Stimulated activated CD8-positive, alpha-beta memory T cell treated with anti-CD3 and anti-CD28 coated beads, Interleukin-15, amount 100 ng/mL, for 4 hours (primary cell): ENCODE results near the gene TESMIN.

Experiments
- DNase-seq, 2 donors: peaks; one replicate each; pipeline ENCODE4 v3.0.0-alpha.2; 2020; ENCODE audit warnings: low read depth in 2 of 2

Gene TESMIN

DNA sequence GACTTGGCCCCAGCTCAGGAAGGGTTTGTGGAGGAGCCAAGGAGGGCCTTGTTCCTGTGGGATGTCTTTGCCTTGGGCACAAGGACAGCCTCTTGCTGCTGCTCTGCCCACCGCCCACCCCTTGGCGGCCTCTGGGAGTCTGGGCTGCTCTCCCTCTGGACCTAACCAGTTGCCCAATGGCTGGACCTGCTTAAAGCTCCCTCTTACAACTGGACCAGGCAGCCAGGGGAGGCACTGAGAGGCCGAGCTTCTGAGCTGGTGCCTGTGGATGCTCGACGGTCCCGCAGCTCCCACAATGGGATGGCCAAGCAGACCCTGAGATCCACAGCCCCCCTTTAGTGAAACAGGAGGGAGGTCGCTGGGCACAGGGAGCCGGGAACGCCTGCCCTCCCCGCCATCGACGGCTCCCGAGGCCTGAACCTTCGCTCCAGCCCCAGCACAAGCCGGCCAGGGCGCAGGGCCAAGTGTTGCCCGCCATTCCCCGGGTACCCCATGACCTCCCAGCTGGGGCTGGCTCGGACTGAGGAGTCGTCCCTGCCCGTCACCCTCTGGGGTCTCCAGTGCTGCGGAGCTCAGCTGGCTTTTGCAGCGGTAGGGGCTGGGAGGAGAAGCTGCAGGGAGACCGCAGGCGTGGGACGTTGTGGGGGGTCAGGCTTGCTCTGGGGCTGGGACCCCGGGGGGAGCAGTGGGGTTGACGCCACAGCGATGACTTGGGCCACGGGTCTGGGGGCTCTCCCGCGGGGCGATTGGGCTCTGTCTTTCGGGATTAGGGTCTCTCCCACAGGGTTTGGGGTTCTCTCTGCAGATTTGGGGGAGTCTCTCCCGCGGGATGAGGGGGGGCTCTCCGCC, 67.6 kb downstream of the TESMIN start:
- DNase-seq = no peak

DNA sequence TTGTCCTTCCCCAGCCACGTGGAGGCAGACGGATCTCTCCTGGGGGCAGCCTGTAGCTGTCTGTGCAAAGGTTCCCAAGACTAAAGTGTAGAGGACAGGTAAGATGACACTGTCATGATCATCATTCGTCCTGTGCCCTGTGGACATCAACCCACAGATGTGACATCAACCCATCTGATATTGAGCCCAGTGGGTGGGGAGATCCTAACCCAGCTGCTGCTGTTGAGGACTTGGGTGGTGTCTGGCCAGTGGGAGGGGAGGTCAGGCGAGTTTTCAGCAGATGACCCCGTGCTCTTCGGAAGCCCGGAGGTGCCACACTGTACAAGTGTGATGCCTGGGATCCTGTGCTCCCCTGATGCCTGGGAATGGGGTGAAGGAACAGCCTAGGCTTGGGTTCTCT, 68.2 kb downstream of the TESMIN start:
- DNase-seq = no peak

GRCh38 chr11:68682531-68682961, 68.8 kb downstream of the TESMIN start:
- no peak for DNase-seq

- no peak for DNase-seq
Observed at GRCh38 chr11:68680541-68681231, 70.6 kb downstream of the TESMIN start.

DNA sequence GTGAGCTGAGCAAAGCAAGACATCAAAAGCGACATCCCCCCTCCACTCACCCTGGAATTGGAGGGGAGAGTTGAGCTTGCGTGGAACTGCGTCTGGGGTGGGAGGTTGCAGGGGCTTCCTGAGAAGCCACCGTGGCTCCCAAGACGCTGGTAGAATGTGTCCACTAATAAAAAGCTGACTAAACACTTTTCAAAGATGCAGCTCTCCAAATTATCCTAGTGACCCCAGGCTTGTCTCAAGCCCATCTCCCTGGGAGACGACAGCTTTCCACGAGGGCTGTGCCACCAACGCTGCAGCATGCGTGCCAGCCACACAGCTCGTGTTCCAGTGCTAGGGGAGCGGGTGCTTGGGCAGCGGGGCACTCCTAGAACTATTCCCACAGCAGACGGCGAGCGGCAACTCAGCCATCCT, 73.3 kb downstream of the TESMIN start:
- no peak for DNase-seq

- no peak for DNase-seq
Observed at GRCh38 chr11:68677432-68677831, 73.9 kb downstream of the TESMIN start.

GRCh38 chr11:68674461-68674860, 76.9 kb downstream of the TESMIN start:
- no peak for DNase-seq

- DNase-seq = no peak
Observed at GRCh38 chr11:68673991-68674390, 77.3 kb downstream of the TESMIN start.

GRCh38 chr11:68673306-68673945, 77.9 kb downstream of the TESMIN start:
- no peak for DNase-seq

DNA sequence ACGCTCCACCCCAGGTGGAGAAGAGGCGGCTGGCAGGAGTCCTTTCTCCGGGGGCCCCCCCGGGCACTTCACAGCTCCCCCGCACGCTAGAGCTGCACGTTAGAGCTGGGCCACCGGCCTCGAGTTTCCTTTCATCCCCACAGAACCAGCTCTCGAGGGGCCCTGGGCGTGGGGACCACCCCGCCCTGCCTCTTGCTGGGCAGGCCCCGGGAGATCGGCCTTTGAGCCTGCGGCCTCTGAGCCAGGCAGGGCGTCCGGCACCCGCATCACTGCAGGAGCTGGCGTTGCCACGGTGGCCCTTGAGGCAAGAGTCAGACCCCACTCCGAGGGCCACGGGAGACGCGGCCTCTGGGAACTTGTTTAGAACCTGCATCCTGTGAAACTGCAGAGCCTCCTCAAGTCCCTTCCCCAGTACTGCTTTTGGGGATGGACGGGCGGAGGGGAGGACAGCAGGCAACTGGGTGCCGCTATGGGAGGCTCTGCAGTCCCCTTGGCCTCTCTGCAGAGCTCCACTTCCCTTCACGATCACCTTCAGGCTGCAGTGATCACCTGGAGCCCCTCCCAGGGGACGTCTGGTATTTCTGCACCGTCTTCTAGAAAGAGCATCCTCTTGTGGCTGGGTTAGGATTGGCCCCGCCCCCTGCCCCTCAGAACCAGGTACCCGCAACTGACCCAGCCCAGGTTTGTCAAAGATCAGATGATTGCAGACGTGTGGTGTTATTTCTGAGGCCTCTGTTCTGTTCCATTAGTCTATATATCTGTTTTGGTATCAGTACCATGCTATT, 80.9 kb downstream of the TESMIN start:
- no peak for DNase-seq

DNA sequence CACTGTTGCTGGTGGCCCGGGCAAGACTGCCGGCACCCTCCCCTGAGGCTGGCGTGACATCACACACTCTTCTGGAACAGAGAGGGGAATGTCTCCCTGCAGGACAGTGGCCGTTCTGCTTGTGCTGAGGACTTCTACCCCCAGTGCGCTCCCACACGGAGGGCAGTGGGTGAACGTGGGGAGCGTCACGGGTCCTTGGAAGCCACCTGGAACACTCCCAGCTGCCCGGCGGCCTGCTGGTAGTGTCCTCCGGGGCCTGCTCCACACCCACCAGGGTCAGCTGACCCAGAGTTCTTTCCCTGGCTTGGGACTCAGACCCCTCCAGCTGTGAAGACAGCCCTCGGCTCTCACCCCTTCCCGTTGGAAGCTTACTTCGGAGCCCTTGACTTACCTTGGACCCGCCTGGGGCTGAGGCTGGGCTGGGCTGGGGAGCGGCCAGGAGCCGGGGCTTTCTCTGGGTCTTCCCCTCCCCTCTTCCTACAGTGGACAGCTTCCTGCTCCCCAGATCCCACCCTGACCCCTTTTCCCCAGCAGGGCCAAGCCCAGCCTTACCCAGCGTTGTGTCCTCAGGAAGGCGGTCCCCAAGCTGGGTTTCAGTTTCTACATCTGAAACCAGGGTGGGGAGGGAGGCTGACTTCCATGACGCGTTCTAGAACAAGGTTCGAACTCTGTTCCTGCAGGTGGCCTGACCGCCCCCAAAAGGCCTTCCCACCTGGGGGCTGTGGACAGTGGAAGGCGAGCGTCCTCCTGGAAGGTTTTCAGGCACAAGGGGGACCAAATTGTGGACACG, 81.8 kb downstream of the TESMIN start:
- DNase-seq = no peak

DNA sequence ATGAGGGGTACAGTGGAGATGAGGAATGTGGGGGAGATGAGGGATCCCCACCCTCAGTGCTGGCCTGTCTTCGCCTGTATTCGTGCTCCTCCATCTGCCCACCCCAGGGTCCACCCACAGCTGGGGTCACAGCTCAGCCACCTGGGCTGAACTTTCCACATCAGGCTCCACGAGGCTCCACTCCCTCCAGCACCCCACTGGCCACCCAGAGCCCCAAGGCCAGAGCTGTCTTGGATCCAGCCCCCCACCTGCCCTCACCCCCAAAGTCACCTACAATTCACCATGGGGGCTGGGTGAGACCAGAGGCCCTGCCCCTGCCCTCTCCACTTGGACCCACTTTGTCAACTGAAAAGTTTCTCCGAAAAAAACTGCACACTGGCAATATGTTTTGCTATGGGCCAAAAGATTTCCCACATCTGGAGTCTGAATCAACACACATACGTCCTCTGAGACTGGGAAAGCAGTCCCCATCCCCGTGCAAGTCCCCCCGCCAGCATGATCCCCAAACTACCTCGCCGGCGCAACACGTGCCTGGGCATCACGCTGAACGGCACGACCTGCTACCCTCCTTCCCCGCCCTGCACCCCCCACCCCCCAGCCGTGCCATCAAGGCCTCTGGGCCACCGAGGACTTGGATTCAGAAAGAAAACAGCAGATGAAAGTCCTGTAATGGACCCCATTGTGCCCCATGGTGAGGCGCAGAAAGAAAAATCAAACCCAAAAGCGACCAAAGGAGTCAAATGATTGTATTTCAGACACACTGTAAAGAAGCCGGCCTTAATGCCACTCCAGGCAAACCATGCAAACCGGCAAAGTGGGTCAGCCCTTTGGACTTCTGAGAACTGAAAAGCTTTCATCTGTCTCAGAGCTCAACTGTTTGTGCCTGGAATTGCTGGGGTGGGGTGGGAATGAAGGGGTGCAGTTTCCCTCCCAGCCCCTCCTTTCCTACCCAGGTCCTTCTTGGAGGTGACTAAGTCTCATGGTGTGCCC, 83.5 kb downstream of the TESMIN start:
- DNase-seq = no peak

GRCh38 chr11:68666849-68667248, 84.5 kb downstream of the TESMIN start:
- no peak for DNase-seq

GRCh38 chr11:68665436-68665835, 85.9 kb downstream of the TESMIN start:
- DNase-seq = no peak

DNA sequence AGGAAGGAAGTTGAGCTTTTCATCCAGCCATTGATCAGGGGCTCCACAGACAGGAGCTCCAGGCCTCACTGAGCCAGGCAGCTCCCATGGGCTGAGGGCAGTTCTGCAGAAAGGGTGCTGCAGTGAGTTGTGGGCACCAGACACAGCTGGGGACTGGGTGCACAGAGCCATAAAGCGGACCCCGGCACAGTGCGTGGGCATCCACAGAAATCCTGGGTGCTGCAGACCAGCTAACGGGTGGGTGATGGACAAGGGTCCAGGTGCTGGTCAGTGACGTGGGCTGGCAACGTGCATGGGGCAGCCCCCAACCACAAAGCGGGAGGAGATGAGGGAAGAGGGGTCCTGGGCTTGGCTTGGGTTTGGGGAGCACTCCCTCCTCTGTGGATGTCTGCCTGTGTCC, 86.4 kb downstream of the TESMIN start:
- DNase-seq = no peak

GRCh38 chr11:68664141-68664540, 87.2 kb downstream of the TESMIN start:
- DNase-seq = no peak

GRCh38 chr11:68663482-68664010, 87.8 kb downstream of the TESMIN start:
- no peak for DNase-seq

- no peak for DNase-seq
Observed at GRCh38 chr11:68661697-68662603, 89.4 kb downstream of the TESMIN start.

GRCh38 chr11:68661014-68661413, 90.3 kb downstream of the TESMIN start:
- DNase-seq = no peak
